ENCODE measurements around the gene PTPRR. TPM values are rescaled to one million over a fixed set of nuclear protein-coding genes. Genes with fewer than 3 reads are reported as not detected.

PTPRR gene
- total RNA-seq, 1 donor from 2014 or later: not detected

- Mint-ChIP-seq H3K9me3 (ENCODE audit: low read depth) (peaks cover 7% of the 10 kb centered on the region), H3K4me3 (ENCODE audit: unreplicated experiment) (no peak overlapping the region), H3K4me1 (ENCODE audit: low read depth) (peaks cover 14% of the 10 kb centered on the region), H3K36me3 (ENCODE audit: low read depth) (peaks cover 2% of the 10 kb centered on the region), H3K27ac (ENCODE audit: unreplicated experiment) (no peak overlapping the region), H3K27me3 (ENCODE audit: low read depth) (no peaks in the 10 kb centered on the region)
- DNase-seq (ENCODE audit: low spot score): no peak
- TF ChIP-seq, protein P1, sequence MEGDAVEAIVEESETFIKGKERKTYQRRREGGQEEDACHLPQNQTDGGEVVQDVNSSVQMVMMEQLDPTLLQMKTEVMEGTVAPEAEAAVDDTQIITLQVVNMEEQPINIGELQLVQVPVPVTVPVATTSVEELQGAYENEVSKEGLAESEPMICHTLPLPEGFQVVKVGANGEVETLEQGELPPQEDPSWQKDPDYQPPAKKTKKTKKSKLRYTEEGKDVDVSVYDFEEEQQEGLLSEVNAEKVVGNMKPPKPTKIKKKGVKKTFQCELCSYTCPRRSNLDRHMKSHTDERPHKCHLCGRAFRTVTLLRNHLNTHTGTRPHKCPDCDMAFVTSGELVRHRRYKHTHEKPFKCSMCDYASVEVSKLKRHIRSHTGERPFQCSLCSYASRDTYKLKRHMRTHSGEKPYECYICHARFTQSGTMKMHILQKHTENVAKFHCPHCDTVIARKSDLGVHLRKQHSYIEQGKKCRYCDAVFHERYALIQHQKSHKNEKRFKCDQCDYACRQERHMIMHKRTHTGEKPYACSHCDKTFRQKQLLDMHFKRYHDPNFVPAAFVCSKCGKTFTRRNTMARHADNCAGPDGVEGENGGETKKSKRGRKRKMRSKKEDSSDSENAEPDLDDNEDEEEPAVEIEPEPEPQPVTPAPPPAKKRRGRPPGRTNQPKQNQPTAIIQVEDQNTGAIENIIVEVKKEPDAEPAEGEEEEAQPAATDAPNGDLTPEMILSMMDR (IDR thresholded peaks at IDR 0.05): no peak
These were observed 149.0 kb downstream of the PTPRR start for GRCh38 chr12:70771581-70771980.

DNA sequence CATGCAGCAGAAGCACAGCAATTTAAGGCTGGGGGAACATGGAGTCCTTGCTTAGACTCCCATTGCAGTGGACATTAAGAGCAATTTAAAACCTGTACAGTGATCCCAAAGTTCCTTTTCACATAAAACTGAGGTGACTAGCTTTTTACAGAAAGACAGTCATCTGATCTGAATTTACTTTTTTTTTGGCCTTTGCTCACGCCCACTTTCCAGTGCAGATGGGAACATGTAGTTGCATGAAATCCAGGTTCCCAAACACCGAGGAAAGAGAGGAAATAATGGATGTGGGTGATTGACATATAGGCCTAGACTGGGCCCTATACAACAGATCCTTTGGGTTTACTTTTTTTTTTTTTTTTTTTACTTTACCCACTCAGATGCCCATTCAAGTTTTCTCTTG lies 156.9 kb downstream of the PTPRR start:
- H3K27me3 Mint-ChIP-seq (ENCODE audit: low read depth): no peaks in the 10 kb centered on the region
- TF ChIP-seq, protein P1 (IDR thresholded peaks at IDR 0.05): no peak
- DNase-seq (ENCODE audit: low spot score): no peak
- no peak overlapping the region for H3K27ac Mint-ChIP-seq (ENCODE audit: unreplicated experiment)
- no peak overlapping the region for H3K4me3 Mint-ChIP-seq (ENCODE audit: unreplicated experiment)
- H3K9me3 Mint-ChIP-seq (ENCODE audit: low read depth): peaks cover 8% of the 10 kb centered on the region
- no peaks in the 10 kb centered on the region for H3K4me1 Mint-ChIP-seq (ENCODE audit: low read depth)
- peaks cover 2% of the 10 kb centered on the region for H3K36me3 Mint-ChIP-seq (ENCODE audit: low read depth)

GRCh38 chr12:70762000-70762399 lies 158.5 kb downstream of the PTPRR start:
- no peaks in the 10 kb centered on the region for H3K4me1 Mint-ChIP-seq (ENCODE audit: low read depth)
- H3K27me3 Mint-ChIP-seq (ENCODE audit: low read depth): no peaks in the 10 kb centered on the region
- H3K27ac Mint-ChIP-seq (ENCODE audit: unreplicated experiment): no peak overlapping the region
- H3K4me3 Mint-ChIP-seq (ENCODE audit: unreplicated experiment): no peak overlapping the region
- DNase-seq (ENCODE audit: low spot score): no peak
- peaks cover 5% of the 10 kb centered on the region for H3K9me3 Mint-ChIP-seq (ENCODE audit: low read depth)
- no peaks in the 10 kb centered on the region for H3K36me3 Mint-ChIP-seq (ENCODE audit: low read depth)
- TF ChIP-seq, protein P1 (IDR thresholded peaks at IDR 0.05): no peak

DNA sequence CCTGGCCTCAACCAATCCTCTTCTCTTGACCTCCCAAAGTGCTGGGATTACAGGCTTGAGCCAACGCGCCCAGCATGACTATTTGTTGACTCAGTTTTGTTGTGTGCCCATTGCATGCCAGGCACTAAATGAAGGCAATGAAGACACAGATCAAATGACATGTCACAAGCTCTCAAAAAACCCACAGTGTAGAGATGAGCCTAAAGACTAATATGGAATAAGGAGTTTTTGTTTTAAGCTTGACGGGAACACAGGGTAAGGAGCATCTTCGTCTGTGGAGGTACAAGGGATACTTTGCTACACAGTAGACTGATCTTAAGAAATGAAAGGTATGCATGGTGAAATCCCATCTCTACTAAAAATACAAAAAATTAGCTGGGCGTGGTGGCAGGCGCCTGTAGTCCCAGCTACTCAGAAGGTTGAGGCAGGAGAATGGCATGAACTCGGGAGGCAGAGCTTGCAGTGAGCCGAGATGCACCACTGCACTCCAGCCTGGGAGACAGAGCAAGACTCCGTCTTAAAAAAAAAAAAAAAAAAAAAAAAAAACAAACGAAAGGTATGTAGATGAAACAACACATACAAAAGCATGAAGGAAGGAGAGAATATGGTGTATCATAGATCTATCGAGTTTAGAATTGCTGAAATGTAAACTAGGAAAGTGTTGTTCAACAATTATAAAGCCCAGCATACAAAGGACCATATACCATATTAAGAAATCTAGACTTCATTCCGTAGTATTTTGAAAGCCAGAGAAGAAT lies 161.2 kb downstream of the PTPRR start:
- no peak overlapping the region for H3K27ac Mint-ChIP-seq (ENCODE audit: unreplicated experiment)
- peaks cover 6% of the 10 kb centered on the region for H3K4me1 Mint-ChIP-seq (ENCODE audit: low read depth)
- H3K27me3 Mint-ChIP-seq (ENCODE audit: low read depth): peaks cover 5% of the 10 kb centered on the region
- TF ChIP-seq, protein P1 (IDR thresholded peaks at IDR 0.05): no peak
- no peaks in the 10 kb centered on the region for H3K36me3 Mint-ChIP-seq (ENCODE audit: low read depth)
- no peaks in the 10 kb centered on the region for H3K9me3 Mint-ChIP-seq (ENCODE audit: low read depth)
- DNase-seq (ENCODE audit: low spot score): no peak
- no peak overlapping the region for H3K4me3 Mint-ChIP-seq (ENCODE audit: unreplicated experiment)

- no peaks in the 10 kb centered on the region for H3K36me3 Mint-ChIP-seq (ENCODE audit: low read depth)
- H3K9me3 Mint-ChIP-seq (ENCODE audit: low read depth): no peaks in the 10 kb centered on the region
- peaks cover 6% of the 10 kb centered on the region for H3K4me1 Mint-ChIP-seq (ENCODE audit: low read depth)
- H3K27ac Mint-ChIP-seq (ENCODE audit: unreplicated experiment): no peak overlapping the region
- TF ChIP-seq, protein P1 (IDR thresholded peaks at IDR 0.05): no peak
- H3K27me3 Mint-ChIP-seq (ENCODE audit: low read depth): peaks cover 7% of the 10 kb centered on the region
- no peak overlapping the region for H3K4me3 Mint-ChIP-seq (ENCODE audit: unreplicated experiment)
- DNase-seq (ENCODE audit: low spot score): no peak
These were observed 162.1 kb downstream of the PTPRR start for GRCh38 chr12:70758494-70758845.

All from chondrocyte (in vitro differentiated cells).